DLD1 (cell line): ENCODE results near the gene PRDM4.

Experiments used
- in situ Hi-C: cut with HindIII; loops from 2 replicates; pipeline ENCODE4 v1.10.0; 2017; ENCODE audit warnings: low sequenced_read_pairs

Gene PRDM4

GRCh38 chr12:107760809-107761501, at the start of gene PRDM4:
TSS of gene PRDM4 (minus strand) at chr12:107761137. CDS start at chr12:107760515, 622 bp downstream.
- in situ Hi-C loops = no loop called here

DNA sequence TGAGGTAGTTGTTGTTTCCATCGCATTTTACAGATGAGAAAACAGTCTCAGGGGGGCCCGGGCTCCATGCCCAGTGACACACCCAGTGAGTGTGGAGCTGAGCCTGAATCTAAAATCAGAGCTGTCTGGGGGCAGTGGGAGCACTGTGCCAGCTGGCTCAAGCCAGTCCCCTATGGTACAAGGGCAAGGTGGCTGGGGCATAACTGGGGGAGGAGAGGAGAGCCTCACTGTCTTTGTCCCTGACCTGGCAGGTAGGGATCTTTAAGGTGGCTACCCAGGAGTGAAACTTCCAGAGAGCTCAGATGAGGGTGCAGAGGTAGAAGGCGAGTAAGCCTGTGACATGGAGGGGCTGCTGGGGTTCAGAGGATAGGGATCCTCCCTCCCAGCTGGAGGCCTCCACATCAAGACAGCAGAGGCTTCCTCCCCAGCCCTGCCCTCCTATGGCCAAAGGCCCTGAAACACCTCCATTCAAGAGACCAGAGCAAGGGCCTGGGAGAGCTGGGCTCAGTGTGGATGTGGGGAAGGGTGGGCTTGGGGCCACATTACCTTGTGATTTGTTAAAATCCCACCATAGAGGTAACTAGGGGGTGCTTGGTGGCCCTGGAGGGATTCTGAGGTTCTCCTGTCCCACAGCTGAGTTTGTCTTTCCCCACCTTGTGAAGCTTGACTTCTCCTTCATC, 46.7 kb upstream of the PRDM4 start:
- in situ Hi-C loops = no loop called here

- in situ Hi-C loops = no loop called here
These were observed 44.7 kb upstream of the PRDM4 start for GRCh38 chr12:107805488-107806180.

DNA sequence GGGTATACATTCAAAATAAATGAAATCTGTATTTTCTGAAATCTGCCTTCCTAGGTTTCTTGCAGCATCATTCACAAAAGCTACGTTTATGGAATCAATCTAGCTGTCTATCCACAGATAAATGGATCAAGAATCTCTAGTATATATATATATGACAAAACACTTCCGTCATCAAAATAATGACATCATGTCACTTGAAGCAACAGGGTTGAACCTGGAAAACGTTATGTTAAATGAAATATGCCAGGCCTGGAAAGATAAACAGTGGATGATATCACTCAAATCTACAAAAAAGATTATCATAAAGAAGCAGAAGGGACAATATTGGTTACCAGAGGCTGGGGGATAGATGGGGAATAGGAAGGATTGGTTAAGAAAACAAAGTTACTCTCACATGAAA, 42.2 kb upstream of the PRDM4 start:
- in situ Hi-C loops = no loop called here

DNA sequence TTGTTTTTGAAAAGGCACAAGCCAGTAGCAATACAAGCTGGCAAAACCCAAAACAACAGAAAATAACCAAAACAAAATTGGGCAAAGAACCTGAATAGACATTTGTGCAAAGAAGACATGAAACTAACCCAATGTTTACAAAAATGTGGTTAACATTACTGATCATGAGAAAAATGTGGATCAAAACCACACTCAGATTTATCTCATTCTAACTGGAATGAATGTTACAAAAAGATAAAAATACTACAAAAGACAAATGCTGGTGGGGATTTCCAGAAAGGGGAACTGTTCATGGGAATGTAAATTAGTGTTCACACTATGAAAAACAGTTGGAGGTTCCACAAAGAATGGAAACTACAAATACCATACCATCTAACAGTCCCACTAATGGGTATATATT, 40.2 kb upstream of the PRDM4 start:
- in situ Hi-C loops = no loop called here

DNA sequence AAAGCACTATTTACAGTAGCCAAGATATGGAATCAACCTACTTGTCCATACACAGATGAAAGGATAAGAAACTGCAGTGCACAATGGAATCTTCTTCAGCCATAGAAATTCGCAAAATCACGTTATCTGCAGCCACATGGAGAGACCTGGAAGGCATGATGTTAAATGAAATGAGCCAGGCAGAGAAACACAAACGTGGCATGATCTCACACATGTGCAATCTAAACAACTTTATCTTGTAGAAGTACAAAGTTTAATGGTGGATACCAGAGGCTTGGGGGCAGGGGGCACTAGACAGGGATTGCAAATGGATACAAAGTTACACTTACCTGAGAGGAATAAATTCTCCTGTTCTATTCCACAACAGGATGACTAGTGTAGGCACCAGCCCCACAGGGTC, 37.6 kb upstream of the PRDM4 start:
- in situ Hi-C loops = no loop called here

DNA sequence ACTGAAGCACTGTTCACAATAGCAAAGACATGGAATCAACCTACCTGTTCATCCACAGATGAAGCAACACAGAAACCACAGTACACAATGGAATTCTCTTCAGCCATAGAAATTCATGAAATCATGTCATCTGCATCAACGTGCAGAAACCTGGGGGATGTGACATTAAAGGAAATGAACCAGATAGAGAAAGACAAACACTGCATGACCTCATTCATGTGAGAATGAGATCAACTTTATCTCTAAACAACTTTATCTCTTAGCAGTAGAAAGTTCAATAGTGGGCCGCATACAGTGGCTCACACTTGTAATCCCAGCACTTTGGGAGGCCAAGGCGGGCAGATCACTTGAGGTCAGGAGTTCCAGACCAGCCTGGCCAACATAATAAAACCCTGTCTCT, 33.5 kb upstream of the PRDM4 start:
- in situ Hi-C loops = no loop called here

DNA sequence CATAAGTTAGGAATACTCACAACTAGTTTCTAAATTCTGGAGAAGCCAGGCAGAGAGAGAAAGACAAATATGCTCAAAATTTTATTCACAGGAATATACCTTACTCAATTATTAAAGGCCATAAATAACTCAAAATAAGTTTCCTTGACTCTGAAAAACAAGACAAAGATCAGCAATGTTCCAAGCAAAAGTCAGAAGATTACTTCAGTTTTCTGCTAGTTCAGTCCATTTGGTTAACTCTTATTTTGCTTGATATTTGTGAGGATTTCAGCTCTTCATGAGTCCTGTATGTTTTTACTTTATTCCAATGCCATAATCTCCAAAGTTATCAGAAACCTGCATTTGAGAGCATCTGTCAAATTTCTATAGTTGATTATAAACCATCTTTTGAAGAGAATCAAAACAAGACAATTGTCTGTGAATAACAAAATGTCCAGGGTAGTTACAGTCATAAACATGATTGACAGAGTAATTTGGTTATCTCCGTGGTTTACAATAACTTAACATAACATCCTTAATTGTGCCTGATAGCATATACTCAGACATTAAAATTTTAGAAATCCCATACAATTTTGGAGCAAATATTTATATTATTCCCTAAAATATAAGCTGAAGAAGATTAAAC, 30.6 kb upstream of the PRDM4 start:
- in situ Hi-C loops = no loop called here

- in situ Hi-C loops = no loop called here
These were observed 27.9 kb upstream of the PRDM4 start for GRCh38 chr12:107788690-107789458.

- in situ Hi-C loops = no loop called here
These were observed 27.3 kb upstream of the PRDM4 start for GRCh38 chr12:107788281-107788680.

- in situ Hi-C loops = no loop called here
These were observed 22.8 kb upstream of the PRDM4 start for GRCh38 chr12:107783406-107784376.

DNA sequence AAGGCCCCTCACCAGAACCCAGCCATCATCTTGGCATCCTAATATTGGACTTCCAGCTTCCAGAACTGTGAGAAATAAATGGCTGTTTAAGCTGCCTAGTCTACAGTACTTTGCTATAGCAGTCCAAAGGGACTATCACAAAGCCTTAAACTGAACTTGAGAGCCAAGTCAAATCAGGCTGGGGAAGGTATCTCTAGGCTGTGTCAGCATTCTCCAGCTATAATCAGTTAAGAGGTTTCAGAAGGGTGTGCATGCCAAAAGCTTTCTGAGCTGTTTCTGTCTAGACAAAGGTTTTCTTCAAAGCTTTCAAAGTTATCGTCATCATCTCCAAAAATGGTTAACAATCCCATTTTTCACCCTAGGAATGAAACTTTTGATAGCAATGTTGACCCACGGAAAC, 21.1 kb upstream of the PRDM4 start:
- in situ Hi-C loops = no loop called here

DNA sequence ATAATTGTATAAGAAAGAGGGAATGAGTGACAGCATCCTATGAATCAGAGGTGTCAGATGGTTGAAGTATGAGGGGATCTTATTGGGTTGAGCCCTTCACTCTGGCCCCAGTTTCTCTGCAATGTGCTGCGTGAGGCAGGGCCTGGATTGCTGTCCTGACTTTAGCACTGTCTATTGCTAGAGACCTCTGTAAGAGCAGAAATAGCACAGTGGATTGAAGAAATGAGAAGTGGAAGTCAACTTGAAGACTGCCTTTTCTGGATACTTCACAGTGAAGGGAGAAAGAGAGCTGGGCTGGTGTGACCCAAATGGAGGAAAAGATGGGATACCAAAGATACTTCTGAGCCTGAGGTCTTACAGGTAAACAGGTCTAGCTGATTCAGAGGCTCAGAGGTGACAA, 19.4 kb upstream of the PRDM4 start:
- in situ Hi-C loops = no loop called here

GRCh38 chr12:107779077-107779831, 18.3 kb upstream of the PRDM4 start:
- in situ Hi-C loops = no loop called here

DNA sequence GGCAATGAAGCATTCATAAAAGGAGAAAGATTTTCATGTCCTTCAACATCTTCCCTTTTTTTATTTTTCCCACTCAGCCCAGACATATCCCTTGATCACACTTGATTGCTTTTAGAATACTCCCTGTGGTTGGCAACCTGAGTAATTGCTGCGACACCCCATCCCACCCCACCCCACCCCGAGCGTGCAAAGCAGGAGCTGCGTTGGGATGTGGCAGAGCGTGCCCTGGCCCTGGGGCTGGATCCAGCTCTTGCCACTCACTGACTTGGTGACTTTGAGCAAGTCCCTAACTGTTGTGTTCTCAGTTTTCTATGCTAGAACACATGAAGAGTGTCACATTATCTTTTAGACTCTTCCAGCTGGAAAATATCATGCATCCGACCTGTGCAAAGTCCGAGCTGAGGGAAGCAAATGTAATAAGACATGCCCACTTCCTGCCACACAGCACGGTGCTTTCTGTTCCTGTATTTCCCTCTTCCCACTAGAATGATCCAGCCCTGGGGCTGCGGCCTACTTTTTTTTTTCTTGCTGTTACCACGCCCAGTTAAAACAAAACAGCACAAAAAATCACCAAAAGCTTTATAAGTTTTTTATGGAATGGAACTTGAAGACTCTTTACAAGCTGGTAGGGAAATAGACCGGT, 17.6 kb upstream of the PRDM4 start:
- in situ Hi-C loops = no loop called here

- in situ Hi-C loops = no loop called here
These were observed 15.2 kb upstream of the PRDM4 start for GRCh38 chr12:107776171-107776570.

GRCh38 chr12:107775093-107775721, 14.3 kb upstream of the PRDM4 start:
- in situ Hi-C loops = no loop called here
